ENCODE data around the gene RPL3. TPM values are rescaled to one million over a fixed set of nuclear protein-coding genes. Genes with fewer than 3 reads are reported as not detected.

The RPL3 gene
- total and polyA plus RNA-seq, 2 of the 4 experiments (the other 2 are of a cell fraction) = 2,871 to 3,312 TPM

DNA sequence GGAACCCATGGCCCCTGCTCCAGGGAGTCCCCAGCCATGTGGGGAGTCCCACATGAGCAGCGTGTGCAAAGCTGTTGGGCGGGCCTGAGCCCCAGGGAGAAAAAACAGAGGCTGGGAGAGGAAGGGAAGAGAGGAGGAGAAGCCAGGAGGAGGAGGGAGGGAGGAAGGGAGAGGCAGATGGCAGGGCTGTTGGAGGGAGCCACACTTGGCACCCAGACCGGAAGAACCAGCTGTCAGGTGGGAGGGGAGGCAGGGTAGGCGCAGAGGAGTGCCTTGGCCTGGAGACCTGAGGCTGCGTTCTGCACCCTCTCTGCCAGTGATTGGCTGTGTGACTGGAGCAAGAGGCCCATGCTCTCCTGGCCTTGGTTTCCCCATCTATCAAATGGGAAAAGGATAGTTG lies 37.0 kb upstream of the RPL3 start:
- no peak overlapping the region for H2AK9ac ChIP-seq (replicated peaks; ENCODE audit: low read depth, low read length, poor library complexity)
- POLR2A ChIA-PET (ENCODE audit: unreplicated experiment) = no interaction called here

More for the DNA sequence above, 37.0 kb upstream of the RPL3 start:
- Histone ChIP-seq H3K27me3 (ENCODE audit: control insufficient read depth, insufficient read depth, low read length) (no peaks in the 10 kb centered on the region), H3K56ac (ENCODE audit: extremely low read depth, insufficient read depth, low read length) (no peak overlapping the region), H2BK20ac (ENCODE audit: low read depth, low read length) (no peak overlapping the region), H3K4me3 (ENCODE audit: insufficient read depth, low read depth, low read length) (no peak overlapping the region), H3K14ac (replicated peaks; ENCODE audit: low read depth, low read length) (no peak overlapping the region), H3K9me3 (ENCODE audit: control insufficient read depth, insufficient read depth, low read length) (no peaks in the 10 kb centered on the region), H3K9me1 (ENCODE audit: insufficient read depth, low read length) (peaks cover 4% of the 10 kb centered on the region; the same call in 1 of the 2 replicates), H3K9ac (ENCODE audit: low read depth, low read length) (no peak overlapping the region), H4K91ac (ENCODE audit: insufficient read depth, low read depth, low read length) (no peak overlapping the region), H2AFZ (replicated peaks; ENCODE audit: low read length, poor library complexity) (no peak overlapping the region), H4K20me1 (ENCODE audit: insufficient read depth, low read length) (peaks cover 14% of the 10 kb centered on the region), H3K18ac (ENCODE audit: low read depth, low read length) (no peak overlapping the region), H3K36me3 (ENCODE audit: control insufficient read depth, insufficient read depth, low read length) (peaks cover 5% of the 10 kb centered on the region), H2AK5ac (ENCODE audit: low read depth, low read length) (no peak overlapping the region), H3K4me1 (ENCODE audit: control insufficient read depth, insufficient read depth, low read length) (0 out of 2 replicates have a peak, but pooled peaks cover 2% of the 10 kb centered on the region), H2BK15ac (ENCODE audit: low read depth, low read length) (no peak overlapping the region), H4K5ac (ENCODE audit: low read depth, low read length) (no peak overlapping the region), H4K8ac (ENCODE audit: low read depth in 2 of 2, low read length in 2 of 2) (no peak overlapping the region), H2BK5ac (ENCODE audit: low read depth, low read length, poor library complexity, severe bottlenecking) (no peak overlapping the region), H3K79me1 (ENCODE audit: low read depth in 1 of 2, low read length in 2 of 2) (peaks cover 0 to 13% of the 10 kb centered on the region in 2 experiments; a peak in 2 of 4 replicates), H3K4ac (ENCODE audit: low read depth, low read length) (no peak overlapping the region), H3K27ac (ENCODE audit: insufficient read depth, low read length) (no peak overlapping the region), H2BK120ac (ENCODE audit: low read depth, low read length) (no peak overlapping the region), H3K23ac (ENCODE audit: low read depth, low read length) (no peak overlapping the region), H3K4me2 (ENCODE audit: low read depth, low read length) (no peak overlapping the region)
- TF ChIP-seq FOS (IDR thresholded peaks at IDR 0.05; ENCODE audit: low read depth, low read length) (no peak), BHLHE40 (IDR thresholded peaks at IDR 0.05; ENCODE audit: low read depth, low read length) (no peak), POLR2A (IDR thresholded peaks at IDR 0.05; ENCODE audit: low read depth, low read length) (no peak), MXI1 (IDR thresholded peaks at IDR 0.05; ENCODE audit: borderline replicate concordance, low read depth, low read length) (no peak), RAD21 (IDR thresholded peaks at IDR 0.05; ENCODE audit: low read length) (no peak), CHD1 (IDR thresholded peaks at IDR 0.05; ENCODE audit: low read depth, low read length) (no peak), MAFK (IDR thresholded peaks at IDR 0.05; ENCODE audit: low read depth, low read length) (no peak), RCOR1 (IDR thresholded peaks at IDR 0.05; ENCODE audit: insufficient replicate concordance, low read length) (no peak), CEBPB (IDR thresholded peaks at IDR 0.05; ENCODE audit: low read depth, low read length) (no peak), SMC3 (IDR thresholded peaks at IDR 0.05; ENCODE audit: low read depth, low read length) (no peak), RFX5 (IDR thresholded peaks at IDR 0.05; ENCODE audit: low read depth, low read length) (no peak), MAZ (IDR thresholded peaks at IDR 0.05; ENCODE audit: borderline replicate concordance, low read depth, low read length) (no peak), NFE2L2 (IDR thresholded peaks at IDR 0.05; ENCODE audit: low read depth, low read length) (no peak)
- TF ChIP-seq, protein P1, sequence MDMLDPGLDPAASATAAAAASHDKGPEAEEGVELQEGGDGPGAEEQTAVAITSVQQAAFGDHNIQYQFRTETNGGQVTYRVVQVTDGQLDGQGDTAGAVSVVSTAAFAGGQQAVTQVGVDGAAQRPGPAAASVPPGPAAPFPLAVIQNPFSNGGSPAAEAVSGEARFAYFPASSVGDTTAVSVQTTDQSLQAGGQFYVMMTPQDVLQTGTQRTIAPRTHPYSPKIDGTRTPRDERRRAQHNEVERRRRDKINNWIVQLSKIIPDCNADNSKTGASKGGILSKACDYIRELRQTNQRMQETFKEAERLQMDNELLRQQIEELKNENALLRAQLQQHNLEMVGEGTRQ (IDR thresholded peaks at IDR 0.05; ENCODE audit: low read depth, low read length) = no peak
- TF ChIP-seq, protein P2, sequence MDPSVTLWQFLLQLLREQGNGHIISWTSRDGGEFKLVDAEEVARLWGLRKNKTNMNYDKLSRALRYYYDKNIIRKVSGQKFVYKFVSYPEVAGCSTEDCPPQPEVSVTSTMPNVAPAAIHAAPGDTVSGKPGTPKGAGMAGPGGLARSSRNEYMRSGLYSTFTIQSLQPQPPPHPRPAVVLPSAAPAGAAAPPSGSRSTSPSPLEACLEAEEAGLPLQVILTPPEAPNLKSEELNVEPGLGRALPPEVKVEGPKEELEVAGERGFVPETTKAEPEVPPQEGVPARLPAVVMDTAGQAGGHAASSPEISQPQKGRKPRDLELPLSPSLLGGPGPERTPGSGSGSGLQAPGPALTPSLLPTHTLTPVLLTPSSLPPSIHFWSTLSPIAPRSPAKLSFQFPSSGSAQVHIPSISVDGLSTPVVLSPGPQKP (IDR thresholded peaks at IDR 0.05; ENCODE audit: borderline replicate concordance, low read depth, low read length) = no peak
- TF ChIP-seq, protein P3, sequence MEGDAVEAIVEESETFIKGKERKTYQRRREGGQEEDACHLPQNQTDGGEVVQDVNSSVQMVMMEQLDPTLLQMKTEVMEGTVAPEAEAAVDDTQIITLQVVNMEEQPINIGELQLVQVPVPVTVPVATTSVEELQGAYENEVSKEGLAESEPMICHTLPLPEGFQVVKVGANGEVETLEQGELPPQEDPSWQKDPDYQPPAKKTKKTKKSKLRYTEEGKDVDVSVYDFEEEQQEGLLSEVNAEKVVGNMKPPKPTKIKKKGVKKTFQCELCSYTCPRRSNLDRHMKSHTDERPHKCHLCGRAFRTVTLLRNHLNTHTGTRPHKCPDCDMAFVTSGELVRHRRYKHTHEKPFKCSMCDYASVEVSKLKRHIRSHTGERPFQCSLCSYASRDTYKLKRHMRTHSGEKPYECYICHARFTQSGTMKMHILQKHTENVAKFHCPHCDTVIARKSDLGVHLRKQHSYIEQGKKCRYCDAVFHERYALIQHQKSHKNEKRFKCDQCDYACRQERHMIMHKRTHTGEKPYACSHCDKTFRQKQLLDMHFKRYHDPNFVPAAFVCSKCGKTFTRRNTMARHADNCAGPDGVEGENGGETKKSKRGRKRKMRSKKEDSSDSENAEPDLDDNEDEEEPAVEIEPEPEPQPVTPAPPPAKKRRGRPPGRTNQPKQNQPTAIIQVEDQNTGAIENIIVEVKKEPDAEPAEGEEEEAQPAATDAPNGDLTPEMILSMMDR (conservative IDR thresholded peaks at IDR 0.05; ENCODE audit: low read depth, low read length) = no peak
- ATAC-seq (ENCODE audit: low read depth) (no peak), DNase-seq (no peak)
- intact Hi-C loops (cut with micrococcal nuclease) = no loop called here
- CTCF ChIA-PET = no interaction called here
- in situ Hi-C loops (cut with MboI; ENCODE audit: low sequenced_read_pairs) = no loop called here
- dilution Hi-C loops (cut with HindIII; ENCODE audit: low sequenced_read_pairs, unreplicated experiment) = no loop called here
- BruUV-seq (replicated peaks) = no TSS peak
- 60% methylated on average over 1 of the region's 5 CpGs; no CpG with 5 or more reads in 1 of the 2 experiments for WGBS, 2 experiments (ENCODE audit: extremely low coverage in 2 of 2, insufficient read length in 1 of 2)

Data from IMR-90 (cell line).